GM21528 (cell line): ENCODE measurements around the gene RIMS1.
A peak's percentile ranks its signal among the peaks of the same experiment; 100 is the strongest.

ENCODE experiments used
- ATAC-seq: cut with Tn5 transposase; IDR thresholded peaks from one replicate; pipeline ENCODE4 v1.9.1; 2021; ENCODE audit warnings: mild to moderate bottlenecking, moderate library complexity; ENCODE audit not compliant: unreplicated experiment, low FRiP score

Gene RIMS1

GRCh38 chr6:72216222-72217068 lies 330.1 kb downstream of the RIMS1 start:
- no peak for ATAC-seq

GRCh38 chr6:72217626-72218025 lies 331.3 kb downstream of the RIMS1 start:
- ATAC-seq: no peak

- peak; percentile 66 for ATAC-seq
Observed at GRCh38 chr6:72218125-72218524, 331.8 kb downstream of the RIMS1 start.

- no peak for ATAC-seq
Observed at GRCh38 chr6:72219536-72219935, 333.2 kb downstream of the RIMS1 start.

GRCh38 chr6:72238021-72238420 lies 351.7 kb downstream of the RIMS1 start:
- ATAC-seq: no peak

- ATAC-seq: no peak
Observed at GRCh38 chr6:72238900-72239299, 352.6 kb downstream of the RIMS1 start.

GRCh38 chr6:72245565-72245964 lies 359.2 kb downstream of the RIMS1 start:
- no peak for ATAC-seq

- ATAC-seq: no peak
Observed at GRCh38 chr6:72246926-72247325, 360.6 kb downstream of the RIMS1 start.

- ATAC-seq: no peak
Observed at GRCh38 chr6:72248621-72249020, 362.3 kb downstream of the RIMS1 start.

- no peak for ATAC-seq
Observed at GRCh38 chr6:72250664-72251063, 364.3 kb downstream of the RIMS1 start.

GRCh38 chr6:72260489-72260888 lies 374.1 kb downstream of the RIMS1 start:
- ATAC-seq: no peak

- ATAC-seq: no peak
Observed at GRCh38 chr6:72261554-72261953, 375.2 kb downstream of the RIMS1 start.

GRCh38 chr6:72262254-72262653 lies 375.9 kb downstream of the RIMS1 start:
- ATAC-seq: no peak

- no peak for ATAC-seq
Observed at GRCh38 chr6:72267470-72267869, 381.1 kb downstream of the RIMS1 start.

- no peak for ATAC-seq
Observed at GRCh38 chr6:72271531-72271930, 385.2 kb downstream of the RIMS1 start.

- no peak for ATAC-seq
Observed at GRCh38 chr6:72272958-72273357, 386.6 kb downstream of the RIMS1 start.

- ATAC-seq: no peak
Observed at GRCh38 chr6:72275888-72276287, 389.5 kb downstream of the RIMS1 start.

- ATAC-seq: no peak
Observed at GRCh38 chr6:72282201-72282600, 395.9 kb downstream of the RIMS1 start.

- no peak for ATAC-seq
Observed at GRCh38 chr6:72283571-72283970, 397.2 kb downstream of the RIMS1 start.

GRCh38 chr6:72286911-72287311 lies 400.6 kb downstream of the RIMS1 start:
- no peak for ATAC-seq

GRCh38 chr6:72287801-72288200 lies 401.5 kb downstream of the RIMS1 start:
- ATAC-seq: no peak

GRCh38 chr6:72288592-72288991 lies 402.2 kb downstream of the RIMS1 start:
- no peak for ATAC-seq
